Endodermal cell (in vitro differentiated cells): Measurements from ENCODE around the gene AK4. TPM values are rescaled to one million over a fixed set of nuclear protein-coding genes. Genes with fewer than 3 reads are reported as not detected.
A peak's percentile ranks its signal among the peaks of the same experiment; 100 is the strongest.
"Not testable (repeated sequence)": the region's sequence is repeated elsewhere in the genome, so short reads cannot be mapped to it uniquely, and the experiment has no call there.

Experiments used
- DNase-seq: peaks from one replicate; pipeline ENCODE4 v3.0.0-alpha.2; 2017
- H3K27ac ChIP-seq: 2 replicates; pipeline ENCODE4 v1.5.1; 2013; ENCODE audit warnings: mild to moderate bottlenecking, low read depth, low read length, moderate library complexity
- H3K27me3 ChIP-seq: 2 replicates; pipeline ENCODE4 v1.6.1; 2013; ENCODE audit warnings: mild to moderate bottlenecking, low read length, moderate library complexity; ENCODE audit not compliant: insufficient read depth, control insufficient read depth, poor library complexity, severe bottlenecking
- H3K36me3 ChIP-seq: 2 replicates; pipeline ENCODE4 v1.7.0; 2013; ENCODE audit warnings: mild to moderate bottlenecking, low read length, moderate library complexity; ENCODE audit not compliant: control insufficient read depth, insufficient read depth
- H3K4me1 ChIP-seq: one replicate; pipeline ENCODE4 v1.7.0; 2013; ENCODE audit warnings: low read length; ENCODE audit not compliant: control insufficient read depth, insufficient read depth
- H3K4me3 ChIP-seq: 2 replicates; pipeline ENCODE4 v1.5.1; 2013; ENCODE audit warnings: mild to moderate bottlenecking, low read length, moderate library complexity
- H3K9ac ChIP-seq: 2 replicates; pipeline ENCODE4 v1.6.1; 2013; ENCODE audit warnings: mild to moderate bottlenecking, low read length, moderate library complexity; ENCODE audit not compliant: poor library complexity, severe bottlenecking; ENCODE audit errors: extremely low read depth
- H3K9me3 ChIP-seq: 2 replicates; pipeline ENCODE4 v1.6.1; 2013; ENCODE audit warnings: mild to moderate bottlenecking, low read length, moderate library complexity; ENCODE audit not compliant: control insufficient read depth
- H3K27ac Mint-ChIP-seq: 2 replicates; pipeline ENCODE4 v1.8.0; 2020; ENCODE audit warnings: mixed read lengths
- H3K27me3 Mint-ChIP-seq: 2 replicates; pipeline ENCODE4 v1.8.0; 2021; ENCODE audit warnings: mild to moderate bottlenecking, mixed read lengths; ENCODE audit not compliant: insufficient read depth
- H3K36me3 Mint-ChIP-seq: 2 replicates; pipeline ENCODE4 v1.8.0; 2020; ENCODE audit warnings: low read depth, mixed read lengths
- H3K4me1 Mint-ChIP-seq: 2 replicates; pipeline ENCODE4 v1.8.0; 2020; ENCODE audit warnings: mixed read lengths
- H3K4me3 Mint-ChIP-seq: 2 replicates; pipeline ENCODE4 v1.8.0; 2020; ENCODE audit warnings: mild to moderate bottlenecking, moderate library complexity, mixed read lengths
- H3K9me3 Mint-ChIP-seq: 2 replicates; pipeline ENCODE4 v1.8.0; 2020; ENCODE audit warnings: mild to moderate bottlenecking, mixed read lengths
- CTCF ChIP-seq: fragments of 200-600 bp; sonication (generic); conservative IDR thresholded peaks from 2 replicates; pipeline ENCODE4 v1.5.0; 2021; ENCODE audit warnings: antibody characterized with exemption, mild to moderate bottlenecking
- WGBS, 2 experiments: methylation state at CpG; one replicate each; pipeline versions ENCODE4 v1.1.5 to v1.1.7; 2013; ENCODE audit warnings: missing lambda C conversion rate in 2 of 2, mixed read lengths in 1 of 2; ENCODE audit not compliant: insufficient coverage in 1 of 2, insufficient read length in 1 of 2; 5-methylcytosine and 5-hydroxymethylcytosine counted together
- total RNA-seq, 2 donors: library from RNA; stranded (reverse); fragmentation: NEBNext Ultra II Directional in 1 of 2; extraction: Animal tissue kit (Norgen Biotek cat#: 25700) in 1 of 2; gene quantifications; 2 replicates in 1 of 2; 3 replicates in 1 of 2; pipeline ENCODE4 v1.2.1, GENCODE V29; 2021

AK4 gene
- total RNA-seq, 2 donors from 2014 or later: 118 to 139 TPM

GRCh38 chr1:65153635-65154034 lies 5.6 kb downstream of the AK4 start:
- no peak overlapping the region for H3K4me3 Mint-ChIP-seq
- no peak for DNase-seq
- no peak overlapping the region for H3K27ac Mint-ChIP-seq
- H3K27me3 ChIP-seq: no peaks in the 10 kb centered on the region
- H3K27ac ChIP-seq: no peak overlapping the region
- no peaks in the 10 kb centered on the region for H3K9me3 ChIP-seq
- no peaks in the 10 kb centered on the region for H3K9me3 Mint-ChIP-seq
- no peaks in the 10 kb centered on the region for H3K27me3 Mint-ChIP-seq
- peaks cover 14% of the 10 kb centered on the region for H3K36me3 Mint-ChIP-seq
- H3K4me3 ChIP-seq: no peak overlapping the region
- no peak for TF ChIP-seq CTCF
- H3K36me3 ChIP-seq: peaks cover 23% of the 10 kb centered on the region
- no peaks in the 10 kb centered on the region for H3K4me1 ChIP-seq
- 91 to 95% methylated on average over 3 to 4 of the region's 4 CpGs for WGBS, 2 experiments
- H3K4me1 Mint-ChIP-seq: peaks cover 47% of the 10 kb centered on the region
- H3K9ac ChIP-seq: no peak overlapping the region

GRCh38 chr1:65156910-65157545 lies 9.0 kb downstream of the AK4 start:
- no peak for TF ChIP-seq CTCF
- Mint-ChIP-seq H3K4me3 (no peak overlapping the region), H3K36me3 (peaks cover 13% of the 10 kb centered on the region), H3K27ac (no peak overlapping the region), H3K9me3 (no peaks in the 10 kb centered on the region), H3K27me3 (no peaks in the 10 kb centered on the region), H3K4me1 (peaks cover 30% of the 10 kb centered on the region)
- 97 to 100% methylated on average over 1 to 2 of the region's 2 CpGs for WGBS, 2 experiments
- H3K4me3 ChIP-seq: no peak overlapping the region
- H3K4me1 ChIP-seq: no peaks in the 10 kb centered on the region
- DNase-seq: no peak
- H3K27me3 ChIP-seq: no peaks in the 10 kb centered on the region
- H3K9ac ChIP-seq: peak overlapping the region; percentile 3
- no peak overlapping the region for H3K27ac ChIP-seq
- peaks cover 26% of the 10 kb centered on the region for H3K36me3 ChIP-seq
- no peaks in the 10 kb centered on the region for H3K9me3 ChIP-seq

GRCh38 chr1:65157546-65157941 lies 9.5 kb downstream of the AK4 start:
- no peaks in the 10 kb centered on the region for H3K9me3 ChIP-seq
- no peak for DNase-seq
- no peak overlapping the region for H3K4me3 ChIP-seq
- H3K27ac ChIP-seq: no peak overlapping the region
- Mint-ChIP-seq H3K4me3 (no peak overlapping the region), H3K27me3 (no peaks in the 10 kb centered on the region), H3K27ac (no peak overlapping the region), H3K4me1 (peaks cover 30% of the 10 kb centered on the region), H3K9me3 (no peaks in the 10 kb centered on the region), H3K36me3 (peaks cover 13% of the 10 kb centered on the region)
- H3K4me1 ChIP-seq: no peaks in the 10 kb centered on the region
- 91 to 92% methylated on average over 2 to 4 of the region's 4 CpGs for WGBS, 2 experiments
- no peak for TF ChIP-seq CTCF
- H3K36me3 ChIP-seq: peaks cover 26% of the 10 kb centered on the region
- H3K27me3 ChIP-seq: no peaks in the 10 kb centered on the region
- H3K9ac ChIP-seq: no peak overlapping the region

GRCh38 chr1:65159291-65159688 lies 11.3 kb downstream of the AK4 start:
- H3K36me3 Mint-ChIP-seq, DNase-seq, H3K9ac ChIP-seq, H3K27me3 ChIP-seq, H3K4me1 ChIP-seq, H3K9me3 ChIP-seq, H3K27me3 Mint-ChIP-seq, H3K4me3 Mint-ChIP-seq, H3K4me3 ChIP-seq, H3K9me3 Mint-ChIP-seq, H3K27ac ChIP-seq: not testable (repeated sequence)
- Mint-ChIP-seq H3K4me1 (peaks cover 28% of the 10 kb centered on the region), H3K27ac (peak overlapping the region; percentile 6)
- 89 to 97% methylated on average over 3 to 4 of the region's 4 CpGs for WGBS, 2 experiments
- peaks cover 23% of the 10 kb centered on the region for H3K36me3 ChIP-seq
